HG02870 (cell line): ENCODE data around the gene EXOC6B.
"Not testable (repeated sequence)": the region's sequence is repeated elsewhere in the genome, so short reads cannot be mapped to it uniquely, and the experiment has no call there.

ENCODE experiments used
- ATAC-seq: cut with Tn5 transposase; IDR thresholded peaks from one replicate; pipeline ENCODE4 v1.9.1; 2021; ENCODE audit warnings: mild to moderate bottlenecking, moderate library complexity; ENCODE audit not compliant: unreplicated experiment

EXOC6B gene

GRCh38 chr2:72484622-72485021, 341.2 kb downstream of the EXOC6B start:
- not testable (repeated sequence) for ATAC-seq

- ATAC-seq, result no peak
Measured at GRCh38 chr2:72483346-72483745, 342.5 kb downstream of the EXOC6B start.

GRCh38 chr2:72475246-72475645, 350.6 kb downstream of the EXOC6B start:
- ATAC-seq, result no peak

GRCh38 chr2:72457801-72458516, 367.9 kb downstream of the EXOC6B start:
- ATAC-seq, result no peak

DNA sequence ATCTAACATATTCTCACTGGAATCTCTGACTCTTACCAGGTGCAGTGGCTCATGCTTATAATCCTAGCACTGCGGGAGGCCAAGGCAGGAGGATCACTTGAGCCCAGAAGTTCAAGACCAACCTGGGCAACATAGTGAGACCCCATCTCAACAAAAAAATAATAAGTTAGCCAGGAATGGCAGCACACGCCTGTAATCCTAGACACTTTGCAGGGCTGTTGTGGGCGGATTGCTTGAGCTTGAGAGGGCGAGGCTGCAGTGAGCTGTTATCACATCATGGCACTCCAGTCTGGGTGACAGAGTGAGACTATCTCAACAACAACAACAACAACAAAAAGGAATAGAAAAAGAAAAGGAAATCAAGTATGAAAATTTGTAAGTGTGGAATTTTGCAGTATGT, 371.6 kb downstream of the EXOC6B start:
- no peak for ATAC-seq

DNA sequence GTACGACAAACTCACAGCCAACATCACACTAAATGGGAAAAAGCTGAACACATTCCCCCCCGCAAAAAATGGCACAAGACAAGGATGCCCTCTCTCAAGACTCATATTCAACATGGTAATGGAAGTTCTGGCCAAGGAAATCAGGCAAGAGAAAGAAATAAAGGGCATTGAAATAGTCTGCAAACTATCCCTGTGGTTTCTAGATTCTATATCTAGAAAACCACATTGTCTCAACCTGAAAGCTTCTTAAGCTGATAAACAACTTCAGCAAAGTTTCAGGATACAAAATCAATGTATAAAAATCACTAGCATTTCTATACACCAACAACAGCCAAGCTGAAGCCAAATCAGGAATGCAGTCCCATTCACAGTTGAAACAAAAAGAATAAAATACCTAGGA, 383.6 kb downstream of the EXOC6B start:
- no peak for ATAC-seq

- ATAC-seq, result no peak
Measured at GRCh38 chr2:72439892-72440291, 385.9 kb downstream of the EXOC6B start.

DNA sequence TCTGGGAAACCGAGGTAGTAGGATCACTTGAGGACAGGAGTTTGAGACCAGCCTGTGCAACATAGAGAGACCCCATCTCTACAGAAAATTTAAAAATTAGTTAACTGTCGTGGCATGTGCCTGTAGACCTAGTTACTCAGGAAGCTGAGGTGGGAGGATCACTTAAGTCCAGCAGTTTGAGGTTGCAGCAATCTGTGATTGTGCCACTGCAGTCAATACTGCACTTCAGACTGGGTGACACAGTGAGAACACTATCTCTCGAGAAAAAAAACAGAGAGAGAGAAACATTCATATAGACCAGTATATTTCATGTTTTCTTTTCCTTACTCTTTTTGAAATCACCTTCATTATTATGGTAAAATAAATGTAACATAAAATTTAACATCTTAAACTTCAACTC, 387.5 kb downstream of the EXOC6B start:
- ATAC-seq, result no peak

GRCh38 chr2:72431737-72432136, 394.1 kb downstream of the EXOC6B start:
- no peak for ATAC-seq

DNA sequence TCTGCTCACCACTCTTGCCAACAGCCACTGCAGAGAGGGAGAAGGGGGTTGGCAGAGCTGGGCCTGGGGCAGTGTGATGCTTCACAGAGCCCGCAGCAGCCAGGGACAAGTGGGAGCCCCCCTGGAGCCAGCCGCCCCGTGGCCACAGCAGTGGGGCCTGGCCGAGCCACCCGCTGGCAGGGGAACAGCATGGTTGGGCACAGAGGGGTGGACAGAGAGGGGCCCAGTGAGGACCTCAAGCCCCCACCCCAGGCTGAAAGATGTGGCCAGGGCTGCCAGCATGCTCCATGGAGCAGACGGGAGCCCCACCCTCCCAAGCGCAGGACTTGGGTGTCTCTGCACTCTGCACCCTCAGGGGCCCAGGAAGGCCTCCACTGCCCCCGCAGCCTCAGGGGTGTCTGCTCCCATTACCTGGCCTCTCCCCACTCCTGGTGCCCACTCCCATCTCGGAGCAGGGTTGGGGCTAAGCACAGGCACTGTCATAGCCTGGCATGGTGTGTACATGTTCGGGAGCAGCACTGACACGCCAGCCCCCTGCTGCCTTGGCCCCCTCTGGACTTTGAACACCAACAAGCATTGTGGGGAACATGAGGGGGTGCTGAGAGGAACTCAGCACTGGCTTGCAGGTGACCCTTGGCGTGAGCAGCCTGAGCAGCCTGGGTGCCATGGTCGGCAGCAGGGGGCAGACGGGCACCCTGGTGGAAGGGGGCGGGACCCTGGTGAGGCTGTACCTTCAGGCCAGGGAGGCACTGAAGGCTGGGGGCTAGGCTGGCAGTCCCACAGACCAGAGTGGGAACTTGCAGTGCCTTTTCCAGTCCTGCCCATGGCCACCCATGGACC, 398.6 kb downstream of the EXOC6B start:
- ATAC-seq, result no peak

- no peak for ATAC-seq
Measured at GRCh38 chr2:72425996-72426395, 399.8 kb downstream of the EXOC6B start.

- no peak for ATAC-seq
Measured at GRCh38 chr2:72423756-72424155, 402.1 kb downstream of the EXOC6B start.

DNA sequence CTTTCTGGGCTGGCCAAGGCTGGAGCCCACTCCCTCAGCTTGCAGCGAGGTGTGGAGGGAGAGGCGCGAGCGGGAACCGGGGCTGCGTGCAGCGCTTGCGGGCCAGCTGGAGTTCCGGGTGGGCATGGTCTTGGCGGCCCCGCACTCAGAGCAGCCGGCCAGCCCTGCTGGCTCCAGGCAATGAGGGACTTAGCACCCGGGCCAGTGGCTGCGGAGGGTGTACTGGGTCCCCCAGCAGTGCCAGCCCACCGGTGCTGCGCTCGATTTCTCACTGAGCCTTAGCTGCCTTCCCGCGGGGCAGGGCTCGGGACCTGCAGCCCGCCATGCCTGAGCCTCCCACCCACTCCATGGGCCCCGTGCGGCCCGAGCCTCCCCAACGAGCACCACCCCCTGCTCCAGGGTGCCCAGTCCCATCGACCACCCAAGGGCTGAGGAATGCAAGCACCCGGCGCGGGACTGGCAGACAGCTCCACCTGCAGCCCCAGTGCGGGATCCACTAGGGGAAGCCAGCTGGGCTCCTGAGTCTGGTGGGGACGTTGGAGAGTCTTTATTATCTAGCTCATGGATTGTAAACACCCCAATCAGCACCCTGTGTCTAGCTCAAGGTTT, 404.0 kb downstream of the EXOC6B start:
- ATAC-seq, result not testable (repeated sequence)

GRCh38 chr2:72415781-72416475, 409.9 kb downstream of the EXOC6B start:
- ATAC-seq, result no peak

GRCh38 chr2:72415241-72415661, 410.6 kb downstream of the EXOC6B start:
- no peak for ATAC-seq

DNA sequence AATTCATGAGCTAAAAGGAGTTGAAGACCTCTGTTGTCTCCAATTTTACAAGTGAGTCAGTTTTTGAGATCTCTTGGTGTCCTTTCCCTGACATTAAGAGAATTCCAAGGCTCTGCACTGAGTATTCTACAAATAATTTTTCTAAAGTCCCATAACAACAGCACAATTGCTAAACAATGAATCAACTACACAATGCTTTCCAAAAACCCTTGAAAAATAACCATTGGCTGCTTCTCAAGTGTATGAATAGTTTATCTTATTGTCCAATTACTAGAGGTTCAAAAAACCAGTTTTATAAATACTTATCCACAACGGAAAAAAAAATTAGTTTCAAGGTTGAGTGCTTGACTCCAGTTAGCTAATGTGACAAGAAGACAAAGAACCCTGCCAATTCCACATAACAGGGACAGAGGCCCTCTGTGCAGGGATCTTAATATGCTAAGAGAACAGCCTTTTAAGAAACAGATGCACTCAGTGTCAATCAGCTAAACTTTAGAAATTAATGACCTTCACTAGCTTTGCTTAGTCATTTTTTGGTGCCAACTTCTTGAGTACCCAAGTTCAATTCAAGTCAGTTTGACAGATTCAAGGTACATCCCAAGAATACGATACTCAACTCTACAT, 411.6 kb downstream of the EXOC6B start:
- no peak for ATAC-seq

DNA sequence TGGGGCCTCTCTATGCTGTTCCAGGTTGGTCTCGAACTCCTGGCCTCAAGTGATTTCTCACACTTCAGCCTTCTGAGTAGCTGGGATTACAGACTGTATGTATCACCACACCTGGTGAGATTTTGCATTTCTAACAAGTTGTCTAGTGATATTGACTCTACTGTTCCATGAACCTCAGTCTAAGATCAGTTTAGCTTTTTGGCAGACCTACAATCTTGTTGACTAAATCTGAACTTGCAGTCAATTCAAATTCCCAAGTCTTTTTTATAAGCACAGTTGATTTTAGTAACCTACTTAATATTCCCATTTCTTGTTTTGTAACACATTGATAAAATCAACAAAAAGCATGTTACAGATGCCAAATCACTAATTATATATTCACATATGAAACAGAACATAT, 412.1 kb downstream of the EXOC6B start:
- ATAC-seq, result no peak

DNA sequence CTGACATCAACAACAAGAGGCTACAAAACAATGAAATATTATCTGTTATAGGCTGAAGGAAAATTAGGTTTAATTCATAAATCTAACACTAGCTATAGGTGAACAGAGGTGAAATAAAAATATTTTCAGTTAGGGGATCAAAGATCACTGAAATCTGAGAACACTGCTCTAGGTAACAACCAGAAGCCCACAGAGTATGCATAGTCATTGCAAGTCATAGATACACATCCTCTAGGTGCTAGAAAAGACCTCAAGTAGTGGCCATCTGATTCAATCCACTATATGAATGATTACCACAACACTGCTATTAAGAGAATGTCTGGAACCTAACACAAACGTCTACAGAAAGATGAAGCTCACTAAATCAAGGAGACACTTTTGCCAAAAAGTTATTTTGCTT, 413.6 kb downstream of the EXOC6B start:
- no peak for ATAC-seq

DNA sequence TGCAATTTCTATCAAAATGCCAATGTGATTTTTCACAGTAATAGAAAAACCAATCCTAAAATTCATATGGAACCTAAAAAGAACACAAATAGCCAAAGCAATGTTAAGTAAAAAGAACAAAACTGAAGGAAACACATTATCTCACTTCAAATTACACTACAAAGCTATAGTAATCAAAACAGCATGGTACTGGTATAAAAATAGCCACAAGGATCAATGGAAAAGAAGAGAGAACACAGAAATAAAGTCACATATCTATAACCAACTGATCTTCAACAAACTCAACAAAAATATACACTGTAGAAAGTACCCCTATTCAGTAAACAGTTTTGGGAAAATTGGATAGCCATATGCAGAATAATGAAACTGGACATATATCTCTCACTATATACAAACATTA, 426.0 kb downstream of the EXOC6B start:
- no peak for ATAC-seq

GRCh38 chr2:72395096-72395495, 430.7 kb downstream of the EXOC6B start:
- no peak for ATAC-seq

DNA sequence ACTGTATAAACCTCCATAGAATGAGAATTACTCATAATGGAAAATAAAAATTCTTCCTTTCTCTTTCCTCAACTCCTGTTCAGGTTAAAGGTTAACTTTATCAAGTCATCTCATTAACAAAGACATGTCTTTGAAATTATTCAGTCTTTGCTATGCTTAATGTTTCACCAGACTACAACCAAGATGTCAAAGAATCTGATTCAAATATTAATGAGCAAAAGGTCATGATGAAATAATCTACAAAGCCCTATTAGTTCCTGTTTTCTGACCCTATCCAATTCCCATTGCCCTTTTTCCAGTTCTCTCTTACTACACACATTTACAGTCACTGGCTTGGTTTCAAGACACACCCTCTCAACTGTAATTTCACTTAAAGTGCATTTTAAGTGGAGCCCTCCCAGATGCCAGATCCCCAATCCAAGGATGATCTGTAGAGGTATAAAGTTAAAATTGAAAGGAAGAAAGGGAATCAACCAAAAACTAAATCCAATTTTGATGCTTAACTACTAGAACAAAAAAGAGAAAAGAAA, 431.2 kb downstream of the EXOC6B start:
- no peak for ATAC-seq
